B cell (primary cell): ENCODE results near the gene MOBP. TPM values are rescaled to one million over a fixed set of nuclear protein-coding genes. Genes with fewer than 3 reads are reported as not detected.

Experiments
- ATAC-seq: fragments of 200-7000 bp; cut with Tn5 transposase; one replicate; pipeline ENCODE4 v1.10.0; 2021; ENCODE audit warnings: low read depth, mild to moderate bottlenecking, moderate number of reproducible peaks, moderate library complexity
- CTCF ChIA-PET: fragments of 350-600 bp; sonication (Branson Sonifier 250); formaldehyde crosslinking; loops from one replicate; lab custom pipeline; 2021; ENCODE audit warnings: antibody characterized with exemption, inconsistent platforms; lab: Charles Lee
- POLR2A ChIA-PET: fragments of 350-600 bp; sonication (Branson Sonifier 250); formaldehyde crosslinking; loops from one replicate; lab custom pipeline; 2021; ENCODE audit warnings: antibody characterized with exemption; lab: Charles Lee
- DNase-seq: peaks from one replicate; pipeline ENCODE4 v3.0.0; 2013
- H2AFZ ChIP-seq: 2 replicates; pipeline ENCODE4 v1.6.1; 2012; ENCODE audit warnings: mild to moderate bottlenecking, low read depth, low read length; ENCODE audit not compliant: insufficient read depth, poor library complexity, severe bottlenecking
- H3K27ac ChIP-seq, 2 donors: 1 replicate in 1 of 2; 2 replicates in 1 of 2; pipeline ENCODE4 v1.5.1; 2012 to 2013; ENCODE audit warnings: low read length in 2 of 2, mild to moderate bottlenecking in 2 of 2, moderate library complexity in 1 of 2
- H3K27me3 ChIP-seq, 4 experiments: fragments of 200-600 bp in 1 of 4; sonication (generic) in 1 of 4; replicated peaks in 1 of 4; 1 replicate in 2 of 4; 2 replicates in 2 of 4; pipeline versions ENCODE4 v1.6.1 to v1.7.0; 2013 to 2016; ENCODE audit warnings: low read length in 3 of 4, mild to moderate bottlenecking in 2 of 4, mixed read lengths in 1 of 4, moderate library complexity in 1 of 4; ENCODE audit not compliant: insufficient read depth in 4 of 4, control insufficient read depth in 3 of 4; ENCODE audit errors: control extremely low read depth in 1 of 4
- H3K36me3 ChIP-seq, 2 experiments: replicated peaks in 1 of 2; 1 replicate in 1 of 2; 2 replicates in 1 of 2; pipeline versions ENCODE4 v1.6.1 to v1.7.1; 2013; ENCODE audit warnings: low read length in 1 of 2; ENCODE audit not compliant: insufficient read depth in 2 of 2, control insufficient read depth in 1 of 2; ENCODE audit errors: control extremely low read depth in 1 of 2, extremely low read depth in 1 of 2
- H3K4me1 ChIP-seq, 2 donors: fragments of 200-600 bp in 1 of 2; sonication (generic) in 1 of 2; 1 replicate in 1 of 2; 2 replicates in 1 of 2; pipeline versions ENCODE4 v1.5.1 to v1.6.1; 2013 to 2017; ENCODE audit warnings: low read length in 2 of 2; ENCODE audit not compliant: control insufficient read depth in 2 of 2, insufficient read depth in 2 of 2
- H3K4me2 ChIP-seq: replicated peaks from 2 replicates; pipeline ENCODE3; 2012; ENCODE audit warnings: mild to moderate bottlenecking, low read depth, low read length; ENCODE audit not compliant: poor library complexity, severe bottlenecking
- H3K4me3 ChIP-seq, 5 experiments: fragments of 200-600 bp in 1 of 5; sonication (generic) in 1 of 5; 1 replicate in 3 of 5; 2 replicates in 2 of 5; pipeline versions ENCODE4 v1.5.1 to v1.7.0; 2011 to 2016; ENCODE audit warnings: low read length in 4 of 5, mild to moderate bottlenecking in 4 of 5, low read depth in 2 of 5, control low read depth in 1 of 5, moderate library complexity in 1 of 5; ENCODE audit not compliant: insufficient read depth in 1 of 5; ENCODE audit errors: control extremely low read depth in 1 of 5, extremely low read depth in 1 of 5
- H3K79me2 ChIP-seq: fragments of 200-600 bp; sonication (generic); one replicate; pipeline ENCODE4 v1.6.0; 2016; ENCODE audit warnings: low read length; ENCODE audit not compliant: control insufficient read depth, insufficient read depth
- H3K9ac ChIP-seq: fragments of 200-600 bp; sonication (generic); 2 replicates; pipeline ENCODE4 v1.6.1; 2017; ENCODE audit warnings: mild to moderate bottlenecking, low read length, moderate library complexity
- H3K9me3 ChIP-seq, 3 donors: one replicate each; pipeline versions ENCODE4 v1.6.1 to v1.7.1; 2013; ENCODE audit warnings: low read length in 2 of 3; ENCODE audit not compliant: control insufficient read depth in 2 of 3, insufficient read depth in 1 of 3; ENCODE audit errors: control extremely low read depth in 1 of 3
- H4K20me1 ChIP-seq: 2 replicates; pipeline ENCODE4 v1.6.0; 2012; ENCODE audit warnings: mild to moderate bottlenecking, low read length; ENCODE audit not compliant: insufficient read depth, control insufficient read depth, poor library complexity, severe bottlenecking
- H3K27ac Mint-ChIP-seq: one replicate; pipeline ENCODE4 v1.8.0; 2021; ENCODE audit warnings: mixed read lengths
- H3K27me3 Mint-ChIP-seq: one replicate; pipeline ENCODE4 v1.8.0; 2021; ENCODE audit warnings: mixed read lengths
- H3K4me1 Mint-ChIP-seq: one replicate; pipeline ENCODE4 v1.8.0; 2021; ENCODE audit warnings: mixed read lengths
- H3K4me3 Mint-ChIP-seq: one replicate; pipeline ENCODE4 v1.8.0; 2021; ENCODE audit warnings: mixed read lengths
- H3K9me3 Mint-ChIP-seq: one replicate; pipeline ENCODE4 v1.8.0; 2022; ENCODE audit warnings: mixed read lengths; ENCODE audit not compliant: insufficient read depth
- EZH2 ChIP-seq: IDR thresholded peaks from 2 replicates; pipeline ENCODE4 v1.6.1; 2012; ENCODE audit warnings: borderline replicate concordance, low read depth, mild to moderate bottlenecking, moderate library complexity, low read length; ENCODE audit not compliant: insufficient read depth, poor library complexity, severe bottlenecking
- WGBS: methylation state at CpG from one replicate; pipeline ENCODE4 v1.1.5; 2013; ENCODE audit warnings: missing lambda C conversion rate; ENCODE audit not compliant: insufficient coverage; 5-methylcytosine and 5-hydroxymethylcytosine counted together
- intact Hi-C: fragments of 100-400 bp; cut with micrococcal nuclease; formaldehyde crosslinking; loops from one replicate; pipeline ENCODE4 v1.10.0; 2022
- polyA plus RNA-seq: library from polyadenylated mRNA; depleted of rRNA; stranded (reverse); fragments of >200 nt; gene quantifications from 2 replicates; pipeline ENCODE4 v1.2.3, GENCODE V29; 2012
- total RNA-seq, 2 donors: library from RNA; stranded (reverse); fragments of 120-200 nt in 1 of 2; gene quantifications; 1 replicate in 1 of 2; 2 replicates in 1 of 2; pipeline versions ENCODE4 v1.2.3 to v1.2.4, GENCODE V29; 2013 to 2022
- TF ChIP-seq, protein P1 (sequence below): fragments of 200-600 bp; IDR thresholded peaks from one replicate; pipeline ENCODE4 v1.8.0; 2022; ENCODE audit warnings: antibody characterized with exemption, mild to moderate bottlenecking

The MOBP gene
- total and polyA plus RNA-seq, 2 donors (not counting 1 experiment from before 2014, with no cell fraction given), result 0.04 TPM; not detected in 1

DNA sequence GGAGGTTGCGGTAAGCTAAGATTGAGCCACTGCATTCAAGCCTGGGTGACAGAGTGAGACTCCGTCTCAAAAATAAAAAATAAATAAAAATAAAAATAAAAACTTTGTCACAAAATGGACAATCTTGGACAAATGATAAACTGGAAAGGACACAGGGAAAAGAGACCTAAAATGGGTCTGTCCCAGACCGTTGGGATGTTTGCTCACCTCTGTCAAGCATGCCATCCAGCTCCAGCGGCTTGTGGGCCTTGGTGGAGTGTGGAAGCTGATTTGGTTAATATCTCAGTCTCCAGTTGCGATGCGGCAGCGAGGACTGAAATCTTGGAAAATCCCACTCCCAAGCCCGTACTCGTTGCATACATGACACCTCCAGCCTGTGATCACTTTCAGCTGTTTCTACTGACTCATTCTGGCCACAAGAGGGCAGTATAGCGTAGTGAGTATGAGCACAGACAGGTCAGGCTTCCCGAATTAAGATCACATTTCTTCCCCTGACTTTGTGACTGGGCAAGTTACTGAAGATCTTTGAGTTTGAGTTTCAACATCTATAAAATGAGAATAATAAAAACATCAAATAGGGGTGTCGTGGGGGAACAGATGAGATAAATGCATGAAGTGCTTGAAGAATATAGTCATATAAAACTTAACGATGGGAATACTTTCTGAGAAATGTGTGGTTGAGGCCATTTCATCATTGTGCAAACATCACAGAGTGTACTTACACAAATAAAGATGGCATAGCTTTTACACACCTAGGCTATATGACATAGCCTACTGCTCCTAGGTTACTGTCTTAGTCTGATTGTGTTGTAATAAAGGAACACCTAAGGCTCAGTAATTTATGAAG is 19.6 kb upstream of the MOBP start:
- Histone ChIP-seq H3K4me3 (no peak overlapping the region), H3K27me3 (peaks cover 0 to 4% (median 2%) of the 10 kb centered on the region in 4 experiments), H3K9me3 (no peaks in the 10 kb centered on the region), H3K9ac (no peak overlapping the region), H4K20me1 (no peaks in the 10 kb centered on the region), H3K79me2 (no peaks in the 10 kb centered on the region), H3K4me2 (no peak overlapping the region), H3K4me1 (no peaks in the 10 kb centered on the region), H3K27ac (no peak overlapping the region), H3K36me3 (no peaks in the 10 kb centered on the region), H2AFZ (peak overlapping the region; percentile 3)
- intact Hi-C loops, result loop anchor here (2.0 kb wide), 1 partner anchor 41 kb away; the partner anchor contains the start of gene RPSA
- ATAC-seq, result peak; percentile 54
- WGBS, result 35% methylated on average over 4 of the region's 13 CpGs
- DNase-seq, result peak; percentile 77
- H3K27me3 Mint-ChIP-seq, result peaks cover 5% of the 10 kb centered on the region
- POLR2A ChIA-PET, result no interaction called here
- H3K27ac Mint-ChIP-seq, result no peak overlapping the region
- H3K9me3 Mint-ChIP-seq, result no peaks in the 10 kb centered on the region
- H3K4me1 Mint-ChIP-seq, result peaks cover 2% of the 10 kb centered on the region
- H3K4me3 Mint-ChIP-seq, result no peak overlapping the region
- CTCF ChIA-PET, result interaction anchor here (0.6 to 2.6 kb wide), 15 partner anchors 9 to 1045 kb away, joined by 3 to 11 read pairs (median 3); partner anchors contain the start of gene RPSA
- TF ChIP-seq, protein P1, sequence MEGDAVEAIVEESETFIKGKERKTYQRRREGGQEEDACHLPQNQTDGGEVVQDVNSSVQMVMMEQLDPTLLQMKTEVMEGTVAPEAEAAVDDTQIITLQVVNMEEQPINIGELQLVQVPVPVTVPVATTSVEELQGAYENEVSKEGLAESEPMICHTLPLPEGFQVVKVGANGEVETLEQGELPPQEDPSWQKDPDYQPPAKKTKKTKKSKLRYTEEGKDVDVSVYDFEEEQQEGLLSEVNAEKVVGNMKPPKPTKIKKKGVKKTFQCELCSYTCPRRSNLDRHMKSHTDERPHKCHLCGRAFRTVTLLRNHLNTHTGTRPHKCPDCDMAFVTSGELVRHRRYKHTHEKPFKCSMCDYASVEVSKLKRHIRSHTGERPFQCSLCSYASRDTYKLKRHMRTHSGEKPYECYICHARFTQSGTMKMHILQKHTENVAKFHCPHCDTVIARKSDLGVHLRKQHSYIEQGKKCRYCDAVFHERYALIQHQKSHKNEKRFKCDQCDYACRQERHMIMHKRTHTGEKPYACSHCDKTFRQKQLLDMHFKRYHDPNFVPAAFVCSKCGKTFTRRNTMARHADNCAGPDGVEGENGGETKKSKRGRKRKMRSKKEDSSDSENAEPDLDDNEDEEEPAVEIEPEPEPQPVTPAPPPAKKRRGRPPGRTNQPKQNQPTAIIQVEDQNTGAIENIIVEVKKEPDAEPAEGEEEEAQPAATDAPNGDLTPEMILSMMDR, result peak; percentile 95
- no peak for TF ChIP-seq EZH2
